Measurements from ENCODE around the gene LHPP. TPM values are rescaled to one million over a fixed set of nuclear protein-coding genes. Genes with fewer than 3 reads are reported as not detected.

The LHPP gene
- total RNA-seq, 1 experiment from 2014 or later = 3.7 TPM

GRCh38 chr10:124624895-124625294, 163.3 kb downstream of the LHPP start:
- H3K4me1 Mint-ChIP-seq (ENCODE audit: insufficient read depth, unreplicated experiment) = peaks cover 5% of the 10 kb centered on the region

DNA sequence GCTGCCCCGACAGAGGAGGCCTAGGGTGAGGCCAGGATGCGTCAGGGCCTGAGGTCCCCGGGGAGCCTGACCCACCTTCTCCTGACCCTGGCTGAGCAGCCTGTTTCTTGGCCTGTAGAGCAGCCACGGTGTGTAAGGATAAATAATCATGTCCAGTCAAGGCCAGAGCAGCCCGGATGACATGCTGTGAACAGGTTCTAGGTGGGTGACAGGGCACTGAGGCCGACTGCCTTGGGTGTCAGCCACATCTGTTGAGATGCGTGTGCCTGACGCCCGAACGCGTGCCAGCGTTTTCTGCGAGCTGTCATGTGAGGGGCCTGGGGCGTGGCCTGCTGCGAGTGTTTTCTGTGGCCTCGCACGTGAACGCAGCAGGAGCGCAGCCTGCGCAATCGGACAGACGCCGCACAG, 164.2 kb downstream of the LHPP start:
- Mint-ChIP-seq H3K36me3 (ENCODE audit: insufficient read depth, unreplicated experiment) (peaks cover 18% of the 10 kb centered on the region), H3K27ac (ENCODE audit: low read depth, unreplicated experiment) (peak overlapping the region; percentile 73), H3K27me3 (ENCODE audit: insufficient read depth, unreplicated experiment) (no peaks in the 10 kb centered on the region), H3K9me3 (ENCODE audit: unreplicated experiment) (no peaks in the 10 kb centered on the region), H3K4me1 (ENCODE audit: insufficient read depth, unreplicated experiment) (peaks cover 5% of the 10 kb centered on the region), H3K4me3 (ENCODE audit: unreplicated experiment) (no peak overlapping the region)
- intact Hi-C loops (cut with micrococcal nuclease) = no loop called here
- DNase-seq (ENCODE audit: unreplicated experiment) = no peak
- CTCF ChIA-PET = interaction anchor here (1.5 to 1.6 kb wide), 2 partner anchors 47 to 85 kb away, joined by 3 read pairs; no protein-coding TSS in a partner anchor
- no peak for TF ChIP-seq CTCF (IDR thresholded peaks at IDR 0.05; ENCODE audit: unreplicated experiment)
- POLR2A ChIA-PET = interaction anchor here (0.6 kb wide), 1 partner anchor 116 kb away, joined by 3 read pairs; no protein-coding TSS in a partner anchor
- no TSS peak for BruUV-seq (replicated peaks)

More at GRCh38 chr10:124624895-124625294, 163.3 kb downstream of the LHPP start:
- POLR2A ChIA-PET = interaction anchor here (0.6 kb wide), 1 partner anchor 117 kb away, joined by 3 read pairs; no protein-coding TSS in a partner anchor
- no peaks in the 10 kb centered on the region for H3K27me3 Mint-ChIP-seq (ENCODE audit: insufficient read depth, unreplicated experiment)
- no peak for TF ChIP-seq CTCF (IDR thresholded peaks at IDR 0.05; ENCODE audit: unreplicated experiment)
- H3K36me3 Mint-ChIP-seq (ENCODE audit: insufficient read depth, unreplicated experiment) = peaks cover 13% of the 10 kb centered on the region
- H3K9me3 Mint-ChIP-seq (ENCODE audit: unreplicated experiment) = no peaks in the 10 kb centered on the region
- H3K4me3 Mint-ChIP-seq (ENCODE audit: unreplicated experiment) = no peak overlapping the region
- intact Hi-C loops (cut with micrococcal nuclease) = no loop called here
- BruUV-seq (replicated peaks) = no TSS peak
- DNase-seq (ENCODE audit: unreplicated experiment) = no peak
- H3K27ac Mint-ChIP-seq (ENCODE audit: low read depth, unreplicated experiment) = peak overlapping the region; percentile 9
- CTCF ChIA-PET = interaction anchor here (0.8 kb wide), 1 partner anchor 78 kb away, joined by 3 read pairs; no protein-coding TSS in a partner anchor

GRCh38 chr10:124626759-124627380, 165.2 kb downstream of the LHPP start:
- no peaks in the 10 kb centered on the region for H3K9me3 Mint-ChIP-seq (ENCODE audit: unreplicated experiment)
- H3K4me3 Mint-ChIP-seq (ENCODE audit: unreplicated experiment) = peak overlapping the region; percentile 33
- BruUV-seq (replicated peaks) = no TSS peak
- no peaks in the 10 kb centered on the region for H3K27me3 Mint-ChIP-seq (ENCODE audit: insufficient read depth, unreplicated experiment)
- peaks cover 5% of the 10 kb centered on the region for H3K4me1 Mint-ChIP-seq (ENCODE audit: insufficient read depth, unreplicated experiment)
- peaks cover 9% of the 10 kb centered on the region for H3K36me3 Mint-ChIP-seq (ENCODE audit: insufficient read depth, unreplicated experiment)
- H3K27ac Mint-ChIP-seq (ENCODE audit: low read depth, unreplicated experiment) = peak overlapping the region; percentile 73
- peak; percentile 38 for DNase-seq (ENCODE audit: unreplicated experiment)
- ChIA-PET POLR2A (interaction anchor here (0.6 to 1.5 kb wide), 4 partner anchors 23 to 114 kb away, joined by 3 to 4 read pairs (median 3); no protein-coding TSS in a partner anchor), CTCF (interaction anchor here (0.6 to 1.8 kb wide), 6 partner anchors 37 to 119 kb away, joined by 3 to 9 read pairs (median 3); no protein-coding TSS in a partner anchor)
- intact Hi-C loops (cut with micrococcal nuclease) = no loop called here
- TF ChIP-seq CTCF (IDR thresholded peaks at IDR 0.05; ENCODE audit: unreplicated experiment) = no peak

GRCh38 chr10:124627866-124628675, 166.4 kb downstream of the LHPP start:
- no peak for TF ChIP-seq CTCF (IDR thresholded peaks at IDR 0.05; ENCODE audit: unreplicated experiment)
- intact Hi-C loops (cut with micrococcal nuclease) = no loop called here
- H3K4me3 Mint-ChIP-seq (ENCODE audit: unreplicated experiment) = no peak overlapping the region
- no peaks in the 10 kb centered on the region for H3K27me3 Mint-ChIP-seq (ENCODE audit: insufficient read depth, unreplicated experiment)
- CTCF ChIA-PET = interaction anchor here (1.2 to 1.8 kb wide), 2 partner anchors 94 to 114 kb away, joined by 5 to 9 read pairs; no protein-coding TSS in a partner anchor
- H3K4me1 Mint-ChIP-seq (ENCODE audit: insufficient read depth, unreplicated experiment) = peaks cover 13% of the 10 kb centered on the region
- no peak for DNase-seq (ENCODE audit: unreplicated experiment)
- BruUV-seq (replicated peaks) = no TSS peak
- H3K9me3 Mint-ChIP-seq (ENCODE audit: unreplicated experiment) = no peaks in the 10 kb centered on the region
- POLR2A ChIA-PET = interaction anchor here (1.5 kb wide), 1 partner anchor 113 kb away, joined by 4 read pairs; no protein-coding TSS in a partner anchor
- peak overlapping the region; percentile 19 for H3K27ac Mint-ChIP-seq (ENCODE audit: low read depth, unreplicated experiment)
- peaks cover 6% of the 10 kb centered on the region for H3K36me3 Mint-ChIP-seq (ENCODE audit: insufficient read depth, unreplicated experiment)
